Glutamatergic neuron (in vitro differentiated cells): ENCODE data around the gene UPK3A. TPM values are rescaled to one million over a fixed set of nuclear protein-coding genes. Genes with fewer than 3 reads are reported as not detected.

Experiments
- DNase-seq: peaks from one replicate; pipeline ENCODE4 v3.0.0; 2022
- H3K27ac Mint-ChIP-seq: one replicate; pipeline ENCODE4 v1.8.0; 2020; ENCODE audit warnings: mild to moderate bottlenecking, mixed read lengths, inconsistent platforms; ENCODE audit not compliant: unreplicated experiment
- H3K27me3 Mint-ChIP-seq: one replicate; pipeline ENCODE4 v1.8.0; 2020; ENCODE audit warnings: mild to moderate bottlenecking, moderate library complexity, mixed read lengths, inconsistent platforms; ENCODE audit not compliant: unreplicated experiment
- H3K36me3 Mint-ChIP-seq: one replicate; pipeline ENCODE4 v1.8.0; 2020; ENCODE audit warnings: mild to moderate bottlenecking, mixed read lengths, inconsistent platforms; ENCODE audit not compliant: unreplicated experiment
- H3K4me1 Mint-ChIP-seq: one replicate; pipeline ENCODE4 v1.8.0; 2020; ENCODE audit warnings: mild to moderate bottlenecking, low read depth, mixed read lengths, inconsistent platforms; ENCODE audit not compliant: unreplicated experiment
- H3K4me3 Mint-ChIP-seq: one replicate; pipeline ENCODE4 v1.8.0; 2020; ENCODE audit warnings: mild to moderate bottlenecking, mixed read lengths, inconsistent platforms; ENCODE audit not compliant: unreplicated experiment
- H3K9me3 Mint-ChIP-seq: one replicate; pipeline ENCODE4 v1.8.0; 2020; ENCODE audit warnings: mild to moderate bottlenecking, moderate library complexity, mixed read lengths, inconsistent platforms; ENCODE audit not compliant: unreplicated experiment
- total RNA-seq: library from RNA; stranded (reverse); fragmentation: NEBNext Ultra II Directional; extraction: Animal tissue kit (Norgen Biotek cat#: 25700); gene quantifications from one replicate; pipeline ENCODE4 v1.2.1, GENCODE V29; 2021; ENCODE audit not compliant: unreplicated experiment
- TF ChIP-seq, protein P1 (sequence below): fragments of 200-600 bp; sonication (generic); IDR thresholded peaks from one replicate; pipeline ENCODE4 v1.5.0; 2021; ENCODE audit not compliant: partially characterized antibody, unreplicated experiment

Gene UPK3A
- total RNA-seq, 1 donor from 2014 or later = not detected

DNA sequence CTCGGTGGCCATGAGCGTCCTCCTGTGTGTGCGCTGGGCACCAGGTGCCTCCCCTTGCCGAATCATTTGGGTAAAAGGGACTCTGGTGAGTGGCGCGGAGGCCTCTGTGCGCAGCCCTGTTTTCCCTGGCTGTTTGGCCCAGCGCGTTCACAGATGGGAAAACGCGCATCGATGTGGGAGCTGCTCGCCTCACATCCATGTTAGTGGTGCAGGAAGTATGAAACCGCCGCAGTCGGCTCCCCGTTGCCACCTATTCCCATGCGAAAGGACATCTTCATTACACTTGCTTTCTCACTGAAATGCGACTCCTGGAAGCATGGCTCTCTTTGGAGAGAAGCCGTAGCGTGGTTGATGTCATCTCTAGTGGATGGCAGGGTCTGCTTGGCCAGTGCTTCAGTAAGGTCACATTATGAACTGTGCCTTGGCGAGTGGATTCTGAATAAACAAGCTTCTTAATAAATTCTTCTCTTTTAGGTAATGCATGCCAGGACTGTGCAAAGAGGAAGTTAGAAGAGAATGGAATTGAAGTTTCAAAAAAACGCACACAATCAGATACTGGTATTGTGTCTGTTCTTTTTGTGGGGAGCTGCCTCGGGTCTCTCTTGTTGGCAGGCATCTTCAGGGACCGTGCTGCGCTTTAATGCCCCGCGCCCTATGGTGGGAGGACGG is 51.2 kb downstream of the UPK3A start:
- Mint-ChIP-seq H3K9me3 (peaks cover 1% of the 10 kb centered on the region), H3K4me1 (peaks cover 5% of the 10 kb centered on the region), H3K27ac (no peak overlapping the region), H3K36me3 (no peaks in the 10 kb centered on the region), H3K27me3 (peaks cover 1% of the 10 kb centered on the region), H3K4me3 (no peak overlapping the region)
- no peak for DNase-seq
- TF ChIP-seq, protein P1, sequence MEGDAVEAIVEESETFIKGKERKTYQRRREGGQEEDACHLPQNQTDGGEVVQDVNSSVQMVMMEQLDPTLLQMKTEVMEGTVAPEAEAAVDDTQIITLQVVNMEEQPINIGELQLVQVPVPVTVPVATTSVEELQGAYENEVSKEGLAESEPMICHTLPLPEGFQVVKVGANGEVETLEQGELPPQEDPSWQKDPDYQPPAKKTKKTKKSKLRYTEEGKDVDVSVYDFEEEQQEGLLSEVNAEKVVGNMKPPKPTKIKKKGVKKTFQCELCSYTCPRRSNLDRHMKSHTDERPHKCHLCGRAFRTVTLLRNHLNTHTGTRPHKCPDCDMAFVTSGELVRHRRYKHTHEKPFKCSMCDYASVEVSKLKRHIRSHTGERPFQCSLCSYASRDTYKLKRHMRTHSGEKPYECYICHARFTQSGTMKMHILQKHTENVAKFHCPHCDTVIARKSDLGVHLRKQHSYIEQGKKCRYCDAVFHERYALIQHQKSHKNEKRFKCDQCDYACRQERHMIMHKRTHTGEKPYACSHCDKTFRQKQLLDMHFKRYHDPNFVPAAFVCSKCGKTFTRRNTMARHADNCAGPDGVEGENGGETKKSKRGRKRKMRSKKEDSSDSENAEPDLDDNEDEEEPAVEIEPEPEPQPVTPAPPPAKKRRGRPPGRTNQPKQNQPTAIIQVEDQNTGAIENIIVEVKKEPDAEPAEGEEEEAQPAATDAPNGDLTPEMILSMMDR = no peak

DNA sequence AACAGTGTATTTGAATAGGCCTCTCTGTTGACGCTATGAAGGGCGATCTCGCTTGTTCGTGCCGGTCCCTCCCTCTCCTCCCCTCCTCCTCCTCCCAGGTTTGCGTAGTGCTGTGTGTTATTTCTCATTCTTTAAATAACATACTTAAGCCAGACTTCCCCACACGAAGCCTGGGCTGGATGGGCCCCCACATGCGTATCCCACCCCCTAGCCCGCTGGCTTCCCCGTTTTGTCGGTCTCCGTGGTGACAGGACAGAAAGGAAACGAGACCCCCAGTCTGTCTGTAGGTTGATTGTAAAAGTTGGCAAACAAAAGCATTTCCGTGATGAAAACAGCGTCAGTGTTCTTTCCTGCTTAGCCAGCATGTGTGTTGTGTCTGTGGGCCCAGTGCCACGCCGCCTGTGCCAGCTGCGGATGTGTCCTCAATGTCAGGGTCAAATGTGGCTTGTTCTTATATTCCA is 52.3 kb downstream of the UPK3A start:
- Mint-ChIP-seq H3K9me3 (peaks cover 1% of the 10 kb centered on the region), H3K27ac (no peak overlapping the region), H3K4me1 (no peaks in the 10 kb centered on the region), H3K27me3 (peaks cover 1% of the 10 kb centered on the region), H3K36me3 (no peaks in the 10 kb centered on the region), H3K4me3 (no peak overlapping the region)
- no peak for DNase-seq
- TF ChIP-seq, protein P1 = no peak

DNA sequence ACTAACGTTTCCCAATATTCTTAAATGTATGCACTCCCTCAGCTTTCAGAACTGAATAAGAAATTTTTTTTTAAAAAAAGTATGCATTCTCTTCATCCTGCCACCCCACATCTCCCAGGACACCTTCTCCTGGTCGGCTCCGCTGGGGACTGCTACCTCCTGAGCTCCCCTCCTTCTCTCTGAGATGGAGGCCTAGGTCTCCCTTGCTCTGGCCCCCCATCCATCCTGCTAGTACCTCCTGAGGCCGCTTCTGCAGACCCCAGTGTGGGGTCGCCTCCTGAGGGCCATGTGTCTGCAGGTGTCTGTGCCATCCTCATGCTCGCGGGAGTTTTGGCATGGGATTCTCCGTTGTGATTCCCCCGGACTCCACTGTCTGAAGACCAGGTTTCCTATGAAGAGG is 52.8 kb downstream of the UPK3A start:
- peaks cover 1% of the 10 kb centered on the region for H3K27me3 Mint-ChIP-seq
- H3K4me3 Mint-ChIP-seq = no peak overlapping the region
- no peak for DNase-seq
- no peaks in the 10 kb centered on the region for H3K36me3 Mint-ChIP-seq
- peaks cover 1% of the 10 kb centered on the region for H3K9me3 Mint-ChIP-seq
- H3K4me1 Mint-ChIP-seq = no peaks in the 10 kb centered on the region
- H3K27ac Mint-ChIP-seq = no peak overlapping the region
- TF ChIP-seq, protein P1 = no peak

DNA sequence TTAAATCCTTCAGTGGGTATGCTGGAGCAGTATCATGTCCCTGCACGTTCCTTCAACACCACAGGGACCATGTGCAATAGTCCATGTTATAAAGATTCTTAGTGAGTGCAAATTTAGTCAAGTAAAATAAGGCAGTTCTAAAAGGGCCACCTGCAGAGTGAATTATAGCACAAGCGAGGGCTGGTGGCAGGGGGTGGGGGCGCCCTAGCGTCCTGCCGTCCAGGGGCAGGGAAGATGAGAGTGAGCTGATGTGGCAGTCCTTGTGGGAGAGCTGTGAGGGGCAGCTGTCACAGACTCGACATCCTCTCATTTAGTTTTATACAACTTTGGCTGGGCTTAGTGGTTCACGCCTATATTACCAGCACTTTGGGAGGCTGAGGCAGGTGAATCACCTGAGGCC is 54.0 kb downstream of the UPK3A start:
- H3K4me3 Mint-ChIP-seq = no peak overlapping the region
- no peak overlapping the region for H3K27ac Mint-ChIP-seq
- no peaks in the 10 kb centered on the region for H3K36me3 Mint-ChIP-seq
- no peaks in the 10 kb centered on the region for H3K4me1 Mint-ChIP-seq
- TF ChIP-seq, protein P1 = no peak
- DNase-seq = no peak
- peaks cover 1% of the 10 kb centered on the region for H3K9me3 Mint-ChIP-seq
- H3K27me3 Mint-ChIP-seq = no peaks in the 10 kb centered on the region

DNA sequence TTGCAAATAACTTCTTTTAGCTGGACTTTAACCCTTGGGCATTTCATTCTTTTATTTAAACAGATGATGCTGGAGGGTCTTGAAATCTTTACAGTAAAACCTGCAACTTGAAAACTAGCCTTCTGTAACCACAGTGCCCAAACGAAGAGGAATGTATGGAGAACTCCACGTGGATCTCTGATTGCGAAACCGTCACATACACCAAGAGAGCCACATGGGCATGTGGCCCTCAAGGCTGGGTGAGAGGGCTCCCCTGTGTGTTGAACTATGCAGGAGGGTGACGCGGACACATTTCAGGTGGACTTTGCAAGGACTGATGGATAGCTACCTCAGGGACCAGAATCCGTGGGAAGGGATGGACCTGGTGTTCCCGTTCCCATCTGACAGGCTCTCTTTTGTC is 55.6 kb downstream of the UPK3A start:
- H3K4me3 Mint-ChIP-seq = no peak overlapping the region
- H3K9me3 Mint-ChIP-seq = peaks cover 1% of the 10 kb centered on the region
- no peaks in the 10 kb centered on the region for H3K4me1 Mint-ChIP-seq
- no peak for DNase-seq
- H3K36me3 Mint-ChIP-seq = no peaks in the 10 kb centered on the region
- H3K27me3 Mint-ChIP-seq = no peaks in the 10 kb centered on the region
- TF ChIP-seq, protein P1 = no peak
- no peak overlapping the region for H3K27ac Mint-ChIP-seq
